Stimulated activated CD8-positive, alpha-beta memory T cell treated with anti-CD3 and anti-CD28 coated beads, Interleukin-2, amount 100 ng/mL, for 48 hours (primary cell): ENCODE data around the gene NACC1.

Source experiments
- DNase-seq, 2 donors: peaks; one replicate each; pipeline ENCODE4 v3.0.0-alpha.2; 2020; ENCODE audit warnings: low read depth in 2 of 2

The NACC1 gene

DNA sequence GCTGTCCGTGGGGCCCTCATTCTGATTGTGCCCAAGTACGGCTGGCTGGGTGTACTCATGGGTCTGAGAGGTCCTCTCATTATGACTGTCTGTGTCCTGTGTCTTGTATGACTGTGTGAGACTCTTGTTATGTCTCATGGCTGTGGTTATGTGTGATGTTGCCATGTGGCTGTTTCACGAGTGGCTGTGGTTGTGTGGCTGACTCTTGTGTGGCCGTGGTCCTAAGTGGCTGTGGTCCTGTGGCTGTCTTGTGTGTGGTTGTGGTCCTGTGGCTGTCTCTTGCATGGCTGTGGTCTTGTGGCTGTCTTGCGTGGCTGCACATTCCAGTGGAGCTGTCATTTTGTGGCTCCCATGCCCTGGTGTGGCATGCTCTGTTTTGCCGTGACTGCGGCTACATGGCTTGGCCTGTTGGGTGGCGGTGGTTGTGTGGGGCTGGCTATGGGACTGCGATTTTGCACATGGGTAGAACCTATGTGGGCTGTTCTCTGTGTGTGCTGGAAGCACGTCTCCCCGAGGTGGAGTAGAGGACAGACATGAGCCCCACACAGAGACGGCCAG is 18.0 kb upstream of the NACC1 start:
- peak in 1 of 2 donors; percentile 68 for DNase-seq

GRCh38 chr19:13100841-13101589 is 17.0 kb upstream of the NACC1 start:
- no peak for DNase-seq

DNA sequence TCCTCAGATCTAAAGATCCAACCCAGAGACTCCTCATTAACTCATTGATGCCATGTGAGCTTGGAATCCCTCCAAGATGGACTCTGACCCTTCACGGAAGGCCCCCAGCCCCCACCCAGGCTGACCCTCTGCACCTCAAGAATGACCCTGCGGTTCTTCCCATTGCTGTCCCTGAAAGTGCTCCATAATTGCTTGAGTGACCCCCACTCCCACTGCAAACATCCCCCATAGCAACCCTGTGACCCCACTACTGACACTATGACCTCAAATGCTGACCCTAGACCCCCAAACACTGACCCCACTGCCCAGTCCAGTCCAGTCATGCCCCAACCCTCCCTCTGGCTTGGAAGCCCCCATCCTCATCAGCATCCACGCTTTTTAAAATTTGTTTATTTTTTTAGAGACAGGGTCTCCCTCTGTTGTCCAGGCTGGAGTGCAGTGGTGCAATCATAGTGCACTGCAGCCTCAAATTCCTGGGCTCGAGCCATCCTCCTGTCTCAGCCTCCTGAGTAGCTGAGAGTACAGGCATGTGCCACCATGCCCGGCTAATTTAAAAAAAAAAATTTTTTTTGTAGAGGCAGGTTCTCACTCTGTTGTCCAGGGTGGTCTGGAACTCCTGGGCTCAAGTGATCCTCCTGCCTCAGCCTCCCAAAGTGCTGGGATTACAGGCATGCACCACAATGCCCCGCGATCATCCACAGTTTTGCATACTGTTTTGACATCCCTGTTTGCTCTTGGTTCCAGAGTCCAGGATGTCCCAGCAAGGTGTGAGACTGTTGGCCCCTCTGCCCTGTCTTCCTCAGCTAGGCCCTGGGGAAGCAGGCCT is 16.3 kb upstream of the NACC1 start:
- no peak for DNase-seq

DNA sequence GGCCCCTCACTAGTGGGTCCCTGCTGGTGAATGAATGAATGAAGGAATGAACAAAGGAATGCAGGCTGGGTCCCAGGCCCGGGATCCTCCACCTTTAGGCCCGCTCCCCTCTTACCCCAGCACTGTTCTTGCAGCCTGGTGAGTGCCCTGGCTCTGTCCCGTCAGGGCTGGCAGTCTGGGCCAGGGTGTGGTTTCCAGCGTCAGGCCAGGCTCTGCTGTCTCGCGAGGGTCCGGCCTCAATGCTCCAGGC is 15.7 kb upstream of the NACC1 start:
- no peak for DNase-seq

GRCh38 chr19:13102666-13103580 is 15.1 kb upstream of the NACC1 start, which contains the start of gene LYL1:
Gene LYL1 (minus strand): TSS chr19:13102858. CDS start chr19:13101171, 1,687 bp downstream.
- no peak for DNase-seq

GRCh38 chr19:13103581-13104359 is 14.3 kb upstream of the NACC1 start:
- no peak for DNase-seq

GRCh38 chr19:13104360-13104847 is 13.7 kb upstream of the NACC1 start:
- peak; percentile 61 to 63 for DNase-seq

GRCh38 chr19:13104848-13105711 is 13.0 kb upstream of the NACC1 start:
- no peak for DNase-seq

DNA sequence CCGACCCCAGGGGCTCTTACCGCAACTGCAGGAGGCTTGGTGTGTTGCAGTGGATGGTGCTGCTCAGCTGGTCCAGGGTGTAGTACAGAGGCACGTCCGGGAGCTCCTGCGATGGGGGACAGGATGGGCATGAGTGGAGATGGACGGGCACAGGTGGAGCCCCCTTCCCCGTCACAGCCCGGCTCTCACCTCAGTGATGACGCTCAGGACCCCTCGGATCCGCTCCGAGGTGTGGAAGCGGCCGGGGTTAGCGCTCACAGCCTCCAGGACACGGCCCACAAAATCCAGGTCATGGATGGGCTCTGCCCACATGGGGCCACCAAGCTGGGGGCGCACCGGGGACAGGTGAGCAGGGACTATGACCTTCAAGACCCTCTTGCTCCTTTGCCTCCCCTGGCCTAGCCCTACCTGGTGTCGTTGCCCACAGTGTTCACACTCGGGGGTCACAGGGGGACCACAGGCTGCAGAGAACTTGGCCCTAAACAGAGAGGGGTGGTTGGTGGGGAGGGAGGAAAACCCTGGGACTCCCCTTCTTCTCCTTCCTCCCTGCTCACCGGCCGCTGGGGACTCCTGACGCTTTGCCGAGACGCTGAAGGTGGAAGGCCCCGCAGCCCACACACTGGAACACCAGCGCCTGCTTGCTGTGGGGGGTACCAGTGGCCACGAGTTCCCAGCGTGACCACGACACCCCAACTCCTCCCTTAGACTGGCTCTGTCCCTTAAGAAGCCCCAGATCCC is 8.5 kb upstream of the NACC1 start:
- DNase-seq, result no peak

GRCh38 chr19:13110099-13110610 is 7.9 kb upstream of the NACC1 start:
- no peak for DNase-seq

DNA sequence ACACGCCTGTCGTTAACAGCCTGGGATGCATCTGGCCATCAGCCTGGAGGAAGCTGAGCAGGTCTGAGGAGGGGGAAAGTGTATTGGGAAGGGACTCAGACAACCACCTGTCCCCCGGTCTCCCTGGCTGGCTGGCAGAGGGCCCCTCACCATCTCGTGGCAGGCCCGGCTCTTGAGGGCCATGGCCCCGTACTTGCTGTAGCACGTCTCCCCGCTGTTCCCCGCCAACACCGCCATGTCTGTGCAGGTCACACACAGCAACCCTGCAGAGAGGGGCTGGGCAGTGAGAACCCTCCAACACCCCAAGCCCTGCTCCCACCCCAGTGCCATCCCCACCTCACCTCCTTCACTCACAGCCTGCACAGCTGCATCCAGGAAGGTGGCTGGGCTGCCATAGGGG is 5.5 kb upstream of the NACC1 start:
- DNase-seq, result no peak

- DNase-seq, result no peak
Measured at GRCh38 chr19:13115936-13116281, 2.2 kb upstream of the NACC1 start.

GRCh38 chr19:13116282-13117175 is 1.5 kb upstream of the NACC1 start, which contains the start of gene TRMT1:
Gene TRMT1 (minus strand): TSS chr19:13116740. CDS start chr19:13116399, 341 bp downstream.
- DNase-seq, result peak; percentile 87 to 89

- DNase-seq, result no peak
Measured at GRCh38 chr19:13117176-13117771, 790 bp upstream of the NACC1 start.

DNA sequence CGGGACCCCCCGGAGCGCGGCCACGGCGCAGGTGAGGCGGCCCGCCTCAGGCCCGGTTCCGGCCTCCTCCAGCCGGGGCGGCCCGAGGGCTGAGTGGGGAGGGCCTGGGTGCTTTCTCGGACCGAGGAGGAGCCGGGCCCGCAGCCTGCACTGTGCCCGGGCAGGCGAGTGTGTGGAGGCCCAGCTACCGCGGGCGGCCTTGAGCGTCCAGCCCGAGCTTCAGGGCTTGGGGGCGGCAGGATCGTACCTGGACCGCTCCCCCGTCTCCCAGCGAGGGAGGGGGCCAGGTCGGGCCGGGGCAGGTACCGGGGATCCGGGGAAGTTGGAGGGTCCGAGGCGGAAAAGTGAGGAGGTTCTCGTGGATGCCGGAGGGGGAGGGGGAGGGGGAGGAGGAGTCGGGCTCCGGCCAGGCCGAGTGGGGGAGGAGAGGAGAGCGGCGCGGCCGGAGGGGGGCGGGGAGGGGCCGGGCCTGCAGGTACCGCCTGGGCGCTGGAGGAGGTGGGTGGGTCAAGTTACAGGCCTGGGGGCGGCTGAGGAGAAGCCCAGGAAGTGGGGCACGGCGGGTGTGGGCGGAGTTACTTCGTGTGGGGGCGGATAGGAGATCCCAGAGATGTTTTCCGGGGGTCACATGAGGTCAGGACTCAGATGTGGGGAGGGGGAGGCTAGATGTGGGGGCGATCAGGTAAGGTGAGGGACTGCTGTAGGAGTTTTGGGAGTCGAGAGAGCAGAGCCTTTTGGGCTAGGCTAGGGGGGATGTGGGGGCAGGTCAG is 545 bp downstream of the NACC1 start:
- DNase-seq, result peak in 1 of 2 donors; percentile 45

DNA sequence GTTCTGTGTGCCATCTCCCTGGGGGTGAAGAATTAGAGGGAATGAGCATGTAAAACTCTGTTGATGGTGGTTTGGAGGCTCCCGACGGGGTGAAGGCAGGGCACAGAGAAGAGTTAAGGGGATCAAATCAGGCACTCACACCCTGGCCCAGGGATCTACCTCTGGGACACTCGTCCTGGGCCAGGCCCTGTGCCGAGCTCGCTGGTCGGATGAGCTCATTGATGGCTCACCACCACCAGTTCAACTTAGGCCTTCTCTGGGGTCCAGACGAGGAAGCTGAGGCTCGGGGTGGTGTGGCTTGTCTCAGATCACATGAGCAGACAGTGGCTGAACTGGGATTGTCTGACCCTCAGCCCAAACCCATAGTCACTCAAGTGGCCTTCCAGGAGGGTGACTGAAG is 1.6 kb downstream of the NACC1 start:
- DNase-seq, result no peak

DNA sequence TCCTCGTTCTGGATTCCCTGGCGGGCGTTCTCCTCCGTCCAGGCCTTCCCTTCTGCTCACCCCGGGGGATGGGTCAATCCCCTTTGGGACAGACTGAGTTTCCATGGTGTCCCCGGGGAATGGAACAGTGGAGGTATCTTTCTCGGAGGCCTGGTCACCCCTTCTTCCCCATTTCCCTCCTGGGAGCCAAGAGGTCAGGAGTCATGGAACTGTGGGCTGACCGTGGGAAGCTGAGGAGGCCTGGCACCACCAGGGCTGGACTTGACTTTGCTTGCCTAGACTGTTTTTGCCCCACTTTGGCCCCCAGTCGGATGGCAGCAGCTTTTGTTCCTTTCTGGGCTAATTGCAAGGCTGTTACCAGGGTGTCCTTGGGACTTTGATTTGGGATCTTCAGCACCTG is 2.0 kb downstream of the NACC1 start:
- DNase-seq, result no peak
